Measurements from ENCODE around the gene ADORA2B. TPM values are rescaled to one million over a fixed set of nuclear protein-coding genes. Genes with fewer than 3 reads are reported as not detected.
"Not testable (repeated sequence)": the region's sequence is repeated elsewhere in the genome, so short reads cannot be mapped to it uniquely, and the experiment has no call there.

ADORA2B gene
- 4.7 and 5.9 TPM in 2 replicates for total RNA-seq

- peak within 1 kb of the TSS; percentile 86 for H3K4me3 ChIP-seq (ENCODE audit: insufficient read depth, low read length)
- peaks cover 34% of the 10 kb centered on the region for H3K79me2 ChIP-seq (ENCODE audit: insufficient read depth, low read length)
- no peaks in the 10 kb centered on the region for H3K9me3 ChIP-seq (ENCODE audit: low read depth, low read length)
- peak within 1 kb of the TSS; percentile 98 for H3K4me2 ChIP-seq (ENCODE audit: insufficient read depth, low read length)
- H3K4me1 ChIP-seq (ENCODE audit: insufficient read depth, low read length), result peaks cover 22% of the 10 kb centered on the region
- peak within 1 kb of the TSS; percentile 79 for H3K27ac ChIP-seq (ENCODE audit: low read depth, low read length)
- peak; percentile 26 for TF ChIP-seq CTCF (IDR thresholded peaks at IDR 0.05; ENCODE audit: extremely low read depth, low read depth, low read length)
- H4K20me1 ChIP-seq (ENCODE audit: insufficient read depth, low read length), result no peaks in the 10 kb centered on the region
- H3K27me3 ChIP-seq (ENCODE audit: insufficient read depth, low read length), result no peaks in the 10 kb centered on the region
- peak; percentile 98 for DNase-seq (ENCODE audit: insufficient read length, low spot score, missing footprints)
- H3K36me3 ChIP-seq (ENCODE audit: insufficient read depth, low read length), result no peaks in the 10 kb centered on the region
- peak within 1 kb of the TSS; percentile 93 for H2AFZ ChIP-seq (ENCODE audit: low read length)
Observed at GRCh38 chr17:15944759-15945526, at the start of gene ADORA2B. ADORA2B (plus strand) TSS chr17:15945130; CDS start chr17:15945249, 119 bp downstream.

- no peak overlapping the region for H3K4me2 ChIP-seq (ENCODE audit: insufficient read depth, low read length)
- no peak for DNase-seq (ENCODE audit: insufficient read length, low spot score, missing footprints)
- no peaks in the 10 kb centered on the region for H3K36me3 ChIP-seq (ENCODE audit: insufficient read depth, low read length)
- TF ChIP-seq CTCF (IDR thresholded peaks at IDR 0.05; ENCODE audit: extremely low read depth, low read depth, low read length), result no peak
- no peaks in the 10 kb centered on the region for H4K20me1 ChIP-seq (ENCODE audit: insufficient read depth, low read length)
- H3K79me2 ChIP-seq (ENCODE audit: insufficient read depth, low read length), result no peaks in the 10 kb centered on the region
- H3K9me3 ChIP-seq (ENCODE audit: low read depth, low read length), result no peaks in the 10 kb centered on the region
- no peak overlapping the region for H3K27ac ChIP-seq (ENCODE audit: low read depth, low read length)
- H3K4me3 ChIP-seq (ENCODE audit: insufficient read depth, low read length), result no peak overlapping the region
- no peak overlapping the region for H2AFZ ChIP-seq (ENCODE audit: low read length)
- H3K27me3 ChIP-seq (ENCODE audit: insufficient read depth, low read length), result no peaks in the 10 kb centered on the region
- H3K4me1 ChIP-seq (ENCODE audit: insufficient read depth, low read length), result peaks cover 14% of the 10 kb centered on the region
Observed at GRCh38 chr17:15896277-15896676, 48.7 kb upstream of the ADORA2B start.

- Histone ChIP-seq H3K4me1 (ENCODE audit: insufficient read depth, low read length) (peaks cover 14% of the 10 kb centered on the region), H2AFZ (ENCODE audit: low read length) (no peak overlapping the region), H3K9me3 (ENCODE audit: low read depth, low read length) (no peaks in the 10 kb centered on the region), H3K36me3 (ENCODE audit: insufficient read depth, low read length) (no peaks in the 10 kb centered on the region), H4K20me1 (ENCODE audit: insufficient read depth, low read length) (no peaks in the 10 kb centered on the region), H3K27ac (ENCODE audit: low read depth, low read length) (no peak overlapping the region), H3K4me3 (ENCODE audit: insufficient read depth, low read length) (no peak overlapping the region), H3K4me2 (ENCODE audit: insufficient read depth, low read length) (no peak overlapping the region), H3K79me2 (ENCODE audit: insufficient read depth, low read length) (no peaks in the 10 kb centered on the region), H3K27me3 (ENCODE audit: insufficient read depth, low read length) (no peaks in the 10 kb centered on the region)
- no peak for DNase-seq (ENCODE audit: insufficient read length, low spot score, missing footprints)
- no peak for TF ChIP-seq CTCF (IDR thresholded peaks at IDR 0.05; ENCODE audit: extremely low read depth, low read depth, low read length)
Observed at GRCh38 chr17:15896834-15897233, 48.1 kb upstream of the ADORA2B start.

DNA sequence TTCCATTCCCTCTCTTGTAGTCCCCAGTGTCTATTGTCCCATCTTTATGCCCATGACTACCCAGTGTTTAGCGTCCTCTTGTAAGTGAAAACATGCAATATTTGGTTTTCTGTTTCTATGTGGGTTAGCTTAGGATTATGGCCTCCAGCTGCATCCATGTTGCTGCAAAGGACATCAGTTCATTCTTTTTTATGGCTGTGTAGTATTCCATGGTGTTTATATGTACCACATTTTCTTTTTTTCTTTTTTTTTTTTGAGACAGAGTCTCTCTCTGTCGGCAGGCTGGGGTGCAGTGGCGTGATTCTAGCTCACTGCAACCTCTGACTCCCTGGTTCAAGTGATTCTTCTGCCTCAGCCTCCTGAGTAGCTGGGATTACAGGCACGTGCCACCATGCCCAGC lies 45.3 kb upstream of the ADORA2B start:
- H2AFZ ChIP-seq (ENCODE audit: low read length); H4K20me1 ChIP-seq (ENCODE audit: insufficient read depth, low read length); H3K27me3 ChIP-seq (ENCODE audit: insufficient read depth, low read length); H3K27ac ChIP-seq (ENCODE audit: low read depth, low read length); H3K79me2 ChIP-seq (ENCODE audit: insufficient read depth, low read length); H3K9me3 ChIP-seq (ENCODE audit: low read depth, low read length); DNase-seq (ENCODE audit: insufficient read length, low spot score, missing footprints); H3K4me1 ChIP-seq (ENCODE audit: insufficient read depth, low read length); H3K36me3 ChIP-seq (ENCODE audit: insufficient read depth, low read length); H3K4me2 ChIP-seq (ENCODE audit: insufficient read depth, low read length); H3K4me3 ChIP-seq (ENCODE audit: insufficient read depth, low read length): not testable (repeated sequence)

All from osteoblast (primary cell).